Endodermal cell (in vitro differentiated cells): ENCODE results near the gene CCDC28A. TPM values are rescaled to one million over a fixed set of nuclear protein-coding genes. Genes with fewer than 3 reads are reported as not detected.

Experiments
- DNase-seq: peaks from one replicate; pipeline ENCODE4 v3.0.0-alpha.2; 2017
- H3K27ac ChIP-seq: 2 replicates; pipeline ENCODE4 v1.5.1; 2013; ENCODE audit warnings: mild to moderate bottlenecking, low read depth, low read length, moderate library complexity
- H3K27me3 ChIP-seq: 2 replicates; pipeline ENCODE4 v1.6.1; 2013; ENCODE audit warnings: mild to moderate bottlenecking, low read length, moderate library complexity; ENCODE audit not compliant: insufficient read depth, control insufficient read depth, poor library complexity, severe bottlenecking
- H3K36me3 ChIP-seq: 2 replicates; pipeline ENCODE4 v1.7.0; 2013; ENCODE audit warnings: mild to moderate bottlenecking, low read length, moderate library complexity; ENCODE audit not compliant: control insufficient read depth, insufficient read depth
- H3K4me1 ChIP-seq: one replicate; pipeline ENCODE4 v1.7.0; 2013; ENCODE audit warnings: low read length; ENCODE audit not compliant: control insufficient read depth, insufficient read depth
- H3K4me3 ChIP-seq: 2 replicates; pipeline ENCODE4 v1.5.1; 2013; ENCODE audit warnings: mild to moderate bottlenecking, low read length, moderate library complexity
- H3K9ac ChIP-seq: 2 replicates; pipeline ENCODE4 v1.6.1; 2013; ENCODE audit warnings: mild to moderate bottlenecking, low read length, moderate library complexity; ENCODE audit not compliant: poor library complexity, severe bottlenecking; ENCODE audit errors: extremely low read depth
- H3K9me3 ChIP-seq: 2 replicates; pipeline ENCODE4 v1.6.1; 2013; ENCODE audit warnings: mild to moderate bottlenecking, low read length, moderate library complexity; ENCODE audit not compliant: control insufficient read depth
- H3K27ac Mint-ChIP-seq: 2 replicates; pipeline ENCODE4 v1.8.0; 2020; ENCODE audit warnings: mixed read lengths
- H3K27me3 Mint-ChIP-seq: 2 replicates; pipeline ENCODE4 v1.8.0; 2021; ENCODE audit warnings: mild to moderate bottlenecking, mixed read lengths; ENCODE audit not compliant: insufficient read depth
- H3K36me3 Mint-ChIP-seq: 2 replicates; pipeline ENCODE4 v1.8.0; 2020; ENCODE audit warnings: low read depth, mixed read lengths
- H3K4me1 Mint-ChIP-seq: 2 replicates; pipeline ENCODE4 v1.8.0; 2020; ENCODE audit warnings: mixed read lengths
- H3K4me3 Mint-ChIP-seq: 2 replicates; pipeline ENCODE4 v1.8.0; 2020; ENCODE audit warnings: mild to moderate bottlenecking, moderate library complexity, mixed read lengths
- H3K9me3 Mint-ChIP-seq: 2 replicates; pipeline ENCODE4 v1.8.0; 2020; ENCODE audit warnings: mild to moderate bottlenecking, mixed read lengths
- WGBS, 2 experiments: methylation state at CpG; one replicate each; pipeline versions ENCODE4 v1.1.5 to v1.1.7; 2013; ENCODE audit warnings: missing lambda C conversion rate in 2 of 2, mixed read lengths in 1 of 2; ENCODE audit not compliant: insufficient coverage in 1 of 2, insufficient read length in 1 of 2; 5-methylcytosine and 5-hydroxymethylcytosine counted together
- total RNA-seq, 2 donors: library from RNA; stranded (reverse); fragmentation: NEBNext Ultra II Directional in 1 of 2; extraction: Animal tissue kit (Norgen Biotek cat#: 25700) in 1 of 2; gene quantifications; 2 replicates in 1 of 2; 3 replicates in 1 of 2; pipeline ENCODE4 v1.2.1, GENCODE V29; 2021
- TF ChIP-seq, protein P1 (sequence below): fragments of 200-600 bp; sonication (generic); conservative IDR thresholded peaks from 2 replicates; pipeline ENCODE4 v1.5.0; 2021; ENCODE audit warnings: antibody characterized with exemption, mild to moderate bottlenecking

CCDC28A gene
- total RNA-seq, 2 donors from 2014 or later = 10.6 to 12.3 TPM

DNA sequence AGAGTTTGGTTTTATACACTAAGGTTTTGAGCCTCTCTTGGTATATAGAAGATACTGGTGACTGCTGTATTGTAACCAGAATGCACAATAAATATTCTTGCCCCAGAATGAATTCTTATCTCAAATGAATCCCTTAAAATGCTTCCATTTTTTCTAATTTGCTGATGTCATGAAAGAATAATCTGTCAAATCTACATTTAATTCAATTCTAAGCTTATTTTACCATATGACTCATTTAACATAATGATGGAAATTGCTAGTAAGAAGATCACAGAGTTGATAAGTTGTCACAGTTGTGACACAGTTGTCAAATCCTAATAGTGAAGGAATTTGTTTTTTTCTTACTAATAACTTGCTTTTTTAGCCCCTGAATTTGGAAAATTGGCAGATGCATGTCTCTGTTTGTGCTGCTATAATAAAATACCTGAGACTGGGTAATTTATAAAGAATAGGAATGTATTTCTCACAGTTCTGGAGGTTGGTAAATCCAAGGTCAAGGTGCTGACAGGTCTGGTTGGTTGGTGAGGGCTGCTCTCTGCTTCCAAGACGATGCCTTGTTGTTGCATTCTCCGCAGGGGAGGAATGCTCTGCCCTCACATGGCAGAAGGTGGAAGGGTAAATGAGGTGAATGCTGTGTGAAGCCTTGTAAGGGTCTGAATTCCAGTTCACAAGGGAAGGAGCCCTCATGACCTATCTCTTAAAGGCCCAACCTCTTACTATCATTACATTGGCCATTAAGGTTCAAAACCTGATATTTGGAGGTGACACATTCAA, 27.0 kb downstream of the CCDC28A start:
- 55% methylated on average over 2 of the region's 2 CpGs; no CpG with 5 or more reads in 1 of the 2 experiments for WGBS, 2 experiments
- no peak overlapping the region for H3K27ac ChIP-seq

GRCh38 chr6:138803331-138803730, 29.8 kb downstream of the CCDC28A start:
- Mint-ChIP-seq H3K4me3 (no peak overlapping the region), H3K36me3 (no peaks in the 10 kb centered on the region), H3K27ac (no peak overlapping the region), H3K4me1 (no peaks in the 10 kb centered on the region), H3K27me3 (peaks cover 10% of the 10 kb centered on the region), H3K9me3 (no peaks in the 10 kb centered on the region)
- no peak overlapping the region for H3K4me3 ChIP-seq
- H3K27me3 ChIP-seq = peaks cover 7% of the 10 kb centered on the region
- DNase-seq = no peak
- no peaks in the 10 kb centered on the region for H3K4me1 ChIP-seq
- H3K36me3 ChIP-seq = no peaks in the 10 kb centered on the region
- TF ChIP-seq, protein P1, sequence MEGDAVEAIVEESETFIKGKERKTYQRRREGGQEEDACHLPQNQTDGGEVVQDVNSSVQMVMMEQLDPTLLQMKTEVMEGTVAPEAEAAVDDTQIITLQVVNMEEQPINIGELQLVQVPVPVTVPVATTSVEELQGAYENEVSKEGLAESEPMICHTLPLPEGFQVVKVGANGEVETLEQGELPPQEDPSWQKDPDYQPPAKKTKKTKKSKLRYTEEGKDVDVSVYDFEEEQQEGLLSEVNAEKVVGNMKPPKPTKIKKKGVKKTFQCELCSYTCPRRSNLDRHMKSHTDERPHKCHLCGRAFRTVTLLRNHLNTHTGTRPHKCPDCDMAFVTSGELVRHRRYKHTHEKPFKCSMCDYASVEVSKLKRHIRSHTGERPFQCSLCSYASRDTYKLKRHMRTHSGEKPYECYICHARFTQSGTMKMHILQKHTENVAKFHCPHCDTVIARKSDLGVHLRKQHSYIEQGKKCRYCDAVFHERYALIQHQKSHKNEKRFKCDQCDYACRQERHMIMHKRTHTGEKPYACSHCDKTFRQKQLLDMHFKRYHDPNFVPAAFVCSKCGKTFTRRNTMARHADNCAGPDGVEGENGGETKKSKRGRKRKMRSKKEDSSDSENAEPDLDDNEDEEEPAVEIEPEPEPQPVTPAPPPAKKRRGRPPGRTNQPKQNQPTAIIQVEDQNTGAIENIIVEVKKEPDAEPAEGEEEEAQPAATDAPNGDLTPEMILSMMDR = no peak
- WGBS, 2 experiments = 90 to 100% methylated on average over 1 to 2 of the region's 2 CpGs
- H3K9ac ChIP-seq = no peak overlapping the region
- H3K27ac ChIP-seq = no peak overlapping the region
- no peaks in the 10 kb centered on the region for H3K9me3 ChIP-seq

More for the DNA sequence above, 27.0 kb downstream of the CCDC28A start:
- no peak overlapping the region for H3K4me3 ChIP-seq
- no peaks in the 10 kb centered on the region for H3K9me3 ChIP-seq
- no peaks in the 10 kb centered on the region for H3K4me1 ChIP-seq
- Mint-ChIP-seq H3K27ac (no peak overlapping the region), H3K9me3 (no peaks in the 10 kb centered on the region), H3K36me3 (no peaks in the 10 kb centered on the region), H3K4me1 (no peaks in the 10 kb centered on the region), H3K4me3 (no peak overlapping the region), H3K27me3 (peaks cover 33% of the 10 kb centered on the region)
- no peaks in the 10 kb centered on the region for H3K36me3 ChIP-seq
- peaks cover 27% of the 10 kb centered on the region for H3K27me3 ChIP-seq
- no peak overlapping the region for H3K9ac ChIP-seq
- TF ChIP-seq, protein P1 = peak; percentile 67
- DNase-seq = peak; percentile 78

- Histone ChIP-seq H3K4me1 (no peaks in the 10 kb centered on the region), H3K36me3 (no peaks in the 10 kb centered on the region), H3K9me3 (no peaks in the 10 kb centered on the region), H3K27ac (no peak overlapping the region), H3K27me3 (peaks cover 7% of the 10 kb centered on the region), H3K9ac (no peak overlapping the region), H3K4me3 (no peak overlapping the region)
- H3K4me1 Mint-ChIP-seq = no peaks in the 10 kb centered on the region
- TF ChIP-seq, protein P1 = no peak
- 88 to 95% methylated on average over 1 to 2 of the region's 4 CpGs for WGBS, 2 experiments
- no peaks in the 10 kb centered on the region for H3K9me3 Mint-ChIP-seq
- H3K36me3 Mint-ChIP-seq = no peaks in the 10 kb centered on the region
- no peak overlapping the region for H3K27ac Mint-ChIP-seq
- H3K27me3 Mint-ChIP-seq = peaks cover 9% of the 10 kb centered on the region
- no peak for DNase-seq
- no peak overlapping the region for H3K4me3 Mint-ChIP-seq
Observed at GRCh38 chr6:138803861-138804260, 30.3 kb downstream of the CCDC28A start.
